Measurements from ENCODE around the gene SLC25A29.

The SLC25A29 gene

DNA sequence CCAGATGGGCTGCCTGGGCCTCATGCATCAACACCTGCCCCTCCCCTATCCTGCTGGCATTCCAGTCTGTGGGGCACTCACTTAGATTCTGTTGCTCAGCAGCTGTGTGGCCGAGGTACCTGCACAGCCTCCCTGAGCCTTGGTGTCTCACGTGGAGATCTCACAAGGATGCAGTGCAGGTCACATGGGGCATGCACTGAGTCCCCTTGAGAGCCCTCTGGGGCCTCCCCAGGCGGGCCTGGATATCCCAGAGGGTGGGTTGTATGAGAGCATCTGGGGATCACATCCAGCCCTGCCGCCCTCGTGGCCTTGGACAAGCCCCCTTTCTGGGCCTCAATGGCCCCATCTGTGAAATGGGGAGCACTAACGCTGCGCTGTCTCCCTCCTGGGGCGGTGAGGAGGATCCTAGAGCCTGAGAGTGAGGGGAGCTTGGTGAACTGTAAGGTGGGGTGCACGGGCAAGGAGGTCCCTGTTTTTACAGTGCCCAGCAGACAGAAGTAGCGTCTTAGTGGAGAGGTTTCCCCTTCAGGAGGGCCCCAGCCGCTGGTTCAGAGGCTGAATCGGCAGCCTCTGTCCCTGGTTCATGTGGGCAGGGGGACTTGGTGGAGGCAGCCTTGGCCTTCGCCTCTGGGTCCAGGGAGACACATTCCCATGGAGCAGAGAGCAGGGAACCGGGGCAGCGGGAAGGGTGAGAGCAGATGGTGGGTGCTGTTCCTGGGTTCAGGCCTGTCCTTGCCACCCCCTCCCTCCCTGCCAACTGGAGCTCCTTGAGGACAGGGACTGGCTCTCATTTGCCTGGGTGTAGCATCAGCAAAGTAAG lies 16.1 kb upstream of the SLC25A29 start:
- Histone ChIP-seq H3K9me3 (ENCODE audit: control insufficient read depth, low read length) (no peaks in the 10 kb centered on the region), H3K4me3 (ENCODE audit: insufficient read depth, low read depth, low read length) (no peak overlapping the region), H3K36me3 (ENCODE audit: control insufficient read depth, insufficient read depth, low read length) (no peaks in the 10 kb centered on the region), H3K4me1 (ENCODE audit: control insufficient read depth, insufficient read depth, low read length) (no peaks in the 10 kb centered on the region), H3K27me3 (ENCODE audit: control insufficient read depth, insufficient read depth, low read length, poor library complexity, severe bottlenecking) (no peaks in the 10 kb centered on the region), H3K27ac (ENCODE audit: insufficient read depth, low read depth, low read length, poor library complexity, severe bottlenecking) (no peak overlapping the region)
- WGBS, 2 experiments, result 91% methylated on average over 15 of the region's 15 CpGs

DNA sequence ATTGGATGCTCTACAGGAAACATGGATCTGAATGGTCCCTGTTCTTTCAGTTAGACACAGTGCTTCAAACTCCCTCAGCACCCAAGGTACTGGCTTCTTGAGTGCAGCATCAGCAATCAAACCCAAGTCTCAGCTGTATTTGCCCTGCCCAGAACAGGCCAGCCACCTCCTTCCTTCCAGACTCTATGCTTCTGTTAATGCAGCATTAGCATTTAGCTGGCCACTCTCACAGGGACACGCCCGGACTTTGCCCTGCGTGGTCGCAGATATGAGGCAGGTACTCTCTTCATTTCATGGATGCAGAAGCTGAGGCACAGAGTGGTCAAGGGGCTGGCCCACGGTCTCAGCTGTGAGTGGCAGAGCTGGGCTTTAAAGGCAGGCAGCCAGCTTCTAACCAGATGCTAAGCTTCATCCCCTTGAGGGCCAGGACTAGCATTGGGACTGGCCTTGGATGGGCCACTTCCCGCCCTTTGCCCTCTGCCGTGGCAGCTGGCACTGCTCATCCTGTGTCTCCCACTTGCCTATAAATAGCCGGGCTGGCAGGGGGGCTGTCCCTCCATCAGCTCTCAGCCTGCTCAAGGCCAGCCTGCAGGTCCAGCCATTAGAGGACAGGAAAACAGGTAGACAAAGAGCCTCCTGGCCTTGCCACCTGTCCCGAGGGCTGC lies 15.4 kb upstream of the SLC25A29 start:
- Histone ChIP-seq H3K27ac (ENCODE audit: insufficient read depth, low read depth, low read length, poor library complexity, severe bottlenecking) (no peak overlapping the region), H3K36me3 (ENCODE audit: control insufficient read depth, insufficient read depth, low read length) (no peaks in the 10 kb centered on the region), H3K4me1 (ENCODE audit: control insufficient read depth, insufficient read depth, low read length) (no peaks in the 10 kb centered on the region), H3K4me3 (ENCODE audit: insufficient read depth, low read depth, low read length) (no peak overlapping the region), H3K27me3 (ENCODE audit: control insufficient read depth, insufficient read depth, low read length, poor library complexity, severe bottlenecking) (no peaks in the 10 kb centered on the region), H3K9me3 (ENCODE audit: control insufficient read depth, low read length) (no peaks in the 10 kb centered on the region)
- WGBS, 2 experiments, result 88 to 89% methylated on average over 9 of the region's 9 CpGs

DNA sequence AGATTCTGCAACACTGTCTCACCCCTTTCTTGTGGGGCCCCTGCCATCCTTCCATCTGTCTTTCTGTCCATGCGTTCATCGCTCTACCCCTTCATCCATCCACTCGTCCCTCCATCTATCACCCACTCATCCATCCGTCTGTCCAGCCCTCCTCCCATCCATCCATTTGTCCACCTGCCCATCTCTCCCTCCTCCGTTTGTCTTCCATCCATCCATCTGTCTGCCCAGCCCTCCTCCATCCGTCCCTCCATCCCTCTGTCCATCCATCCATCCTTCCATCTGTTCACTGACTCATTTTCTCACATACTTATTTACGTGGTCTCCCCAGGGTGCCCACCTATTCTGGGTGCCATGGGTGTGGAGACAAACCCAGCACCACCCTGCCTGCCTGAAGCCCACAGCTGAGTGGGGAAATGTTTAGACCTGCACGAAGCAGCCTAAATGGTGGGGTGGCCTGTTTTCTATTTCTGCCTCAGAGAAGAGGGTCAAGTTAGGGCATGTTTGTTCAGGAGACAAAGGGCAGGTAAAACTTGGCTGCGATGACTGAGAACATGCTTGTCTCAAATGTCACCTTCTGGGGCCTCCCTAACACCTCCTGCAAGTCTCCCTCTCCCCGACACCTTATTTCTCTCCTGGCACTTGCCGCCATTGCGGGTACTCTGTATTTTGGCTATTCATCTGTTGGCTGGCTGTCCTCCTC lies 14.1 kb upstream of the SLC25A29 start:
- Histone ChIP-seq H3K27me3 (ENCODE audit: control insufficient read depth, insufficient read depth, low read length, poor library complexity, severe bottlenecking) (no peaks in the 10 kb centered on the region), H3K9me3 (ENCODE audit: control insufficient read depth, low read length) (no peaks in the 10 kb centered on the region), H3K27ac (ENCODE audit: insufficient read depth, low read depth, low read length, poor library complexity, severe bottlenecking) (no peak overlapping the region), H3K4me1 (ENCODE audit: control insufficient read depth, insufficient read depth, low read length) (no peaks in the 10 kb centered on the region), H3K36me3 (ENCODE audit: control insufficient read depth, insufficient read depth, low read length) (no peaks in the 10 kb centered on the region), H3K4me3 (ENCODE audit: insufficient read depth, low read depth, low read length) (no peak overlapping the region)
- WGBS, 2 experiments, result 94% methylated on average over 12 of the region's 12 CpGs

DNA sequence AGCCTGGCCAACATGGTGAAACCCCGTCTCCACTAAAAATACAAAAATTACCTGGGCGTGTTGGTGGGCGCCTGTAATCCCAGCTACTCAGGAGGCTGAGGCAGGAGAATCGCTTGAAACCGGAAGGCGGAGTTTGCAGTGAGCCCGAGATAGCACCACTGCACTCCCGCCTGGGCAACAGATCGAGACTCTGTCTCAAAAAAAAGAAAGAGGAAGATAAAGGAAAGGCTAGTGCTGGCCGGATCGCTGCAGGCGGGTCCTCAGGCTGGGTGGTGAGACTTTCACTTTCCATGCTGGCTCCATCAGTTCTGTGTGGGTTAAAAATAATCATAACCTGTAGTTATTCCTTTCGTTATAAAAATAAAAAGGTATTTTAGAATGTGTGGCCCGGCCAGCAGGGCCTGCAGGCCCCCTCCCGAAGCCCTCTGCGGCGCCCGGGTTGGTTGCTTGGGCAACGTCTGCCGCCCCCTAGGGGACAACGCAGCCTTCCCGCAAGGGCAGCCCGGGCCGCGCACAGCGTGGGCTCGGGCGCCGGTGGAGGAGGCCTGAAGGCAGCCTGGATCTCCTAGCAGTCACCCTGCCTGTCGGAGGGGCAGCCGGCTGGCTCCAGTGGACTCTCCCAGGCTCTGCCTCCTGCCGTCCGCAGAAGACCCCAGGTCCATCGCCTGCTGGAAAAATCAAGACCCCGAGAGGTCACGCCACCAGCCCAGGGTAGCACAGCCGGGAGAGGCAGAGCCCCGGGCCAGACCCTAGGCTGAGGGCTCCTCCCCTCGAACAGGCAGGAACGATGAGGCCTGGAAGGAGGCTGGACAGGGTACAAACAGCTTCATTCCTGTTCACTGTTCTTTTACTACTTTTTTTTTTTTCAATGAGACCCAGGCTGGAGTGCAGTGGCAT lies 11.9 kb upstream of the SLC25A29 start:
- Histone ChIP-seq H3K9me3 (ENCODE audit: control insufficient read depth, low read length) (no peaks in the 10 kb centered on the region), H3K27ac (ENCODE audit: insufficient read depth, low read depth, low read length, poor library complexity, severe bottlenecking) (no peak overlapping the region), H3K36me3 (ENCODE audit: control insufficient read depth, insufficient read depth, low read length) (no peaks in the 10 kb centered on the region), H3K4me3 (ENCODE audit: insufficient read depth, low read depth, low read length) (no peak overlapping the region), H3K4me1 (ENCODE audit: control insufficient read depth, insufficient read depth, low read length) (no peaks in the 10 kb centered on the region), H3K27me3 (ENCODE audit: control insufficient read depth, insufficient read depth, low read length, poor library complexity, severe bottlenecking) (no peaks in the 10 kb centered on the region)
- 50% methylated on average over 40 of the region's 40 CpGs for WGBS, 2 experiments

DNA sequence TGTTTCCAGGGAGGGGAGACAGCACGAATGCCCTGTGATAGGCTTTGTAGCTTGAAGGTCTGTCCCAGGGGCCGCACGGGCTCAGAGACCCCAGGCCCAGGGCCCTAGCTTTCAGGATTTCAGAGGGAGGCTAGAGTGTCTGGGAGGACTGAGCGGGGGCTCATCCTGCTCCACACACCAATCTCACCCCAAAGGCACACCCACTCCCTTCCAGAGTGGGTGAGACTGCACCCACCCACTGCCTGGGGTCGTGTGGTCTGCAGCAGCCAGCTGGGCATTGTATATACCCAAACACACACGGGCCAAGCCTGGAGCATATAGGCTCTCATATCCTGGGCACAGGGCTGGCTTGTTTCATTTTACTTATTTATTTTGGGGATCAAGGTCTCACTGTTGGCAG lies 11.1 kb upstream of the SLC25A29 start:
- 95 to 96% methylated on average over 6 of the region's 6 CpGs for WGBS, 2 experiments
- Histone ChIP-seq H3K36me3 (ENCODE audit: control insufficient read depth, insufficient read depth, low read length) (no peaks in the 10 kb centered on the region), H3K4me1 (ENCODE audit: control insufficient read depth, insufficient read depth, low read length) (no peaks in the 10 kb centered on the region), H3K27me3 (ENCODE audit: control insufficient read depth, insufficient read depth, low read length, poor library complexity, severe bottlenecking) (no peaks in the 10 kb centered on the region), H3K4me3 (ENCODE audit: insufficient read depth, low read depth, low read length) (no peak overlapping the region), H3K27ac (ENCODE audit: insufficient read depth, low read depth, low read length, poor library complexity, severe bottlenecking) (no peak overlapping the region), H3K9me3 (ENCODE audit: control insufficient read depth, low read length) (no peaks in the 10 kb centered on the region)

DNA sequence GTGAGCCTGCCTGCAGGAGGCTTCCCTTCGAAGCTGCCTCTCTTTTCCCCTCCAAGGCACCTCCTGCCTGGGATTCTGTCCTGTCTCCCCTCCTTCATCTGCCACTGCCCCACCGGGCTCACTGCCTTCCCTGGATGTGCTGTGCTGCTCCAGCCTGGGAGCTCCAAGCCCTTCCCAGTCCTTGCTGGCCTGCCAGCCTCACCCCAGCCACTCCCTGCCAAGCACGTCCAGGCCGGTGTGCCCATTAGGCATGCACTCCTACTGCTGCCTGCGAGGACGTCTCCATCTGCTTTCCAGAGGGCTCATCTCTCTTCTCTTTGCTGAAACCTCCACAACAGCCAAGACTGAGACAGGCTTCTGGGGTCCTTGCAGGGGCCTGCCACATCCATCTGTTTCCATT lies 8.5 kb upstream of the SLC25A29 start:
- Histone ChIP-seq H3K36me3 (ENCODE audit: control insufficient read depth, insufficient read depth, low read length) (no peaks in the 10 kb centered on the region), H3K27me3 (ENCODE audit: control insufficient read depth, insufficient read depth, low read length, poor library complexity, severe bottlenecking) (no peaks in the 10 kb centered on the region), H3K27ac (ENCODE audit: insufficient read depth, low read depth, low read length, poor library complexity, severe bottlenecking) (no peak overlapping the region), H3K9me3 (ENCODE audit: control insufficient read depth, low read length) (no peaks in the 10 kb centered on the region), H3K4me3 (ENCODE audit: insufficient read depth, low read depth, low read length) (no peak overlapping the region), H3K4me1 (ENCODE audit: control insufficient read depth, insufficient read depth, low read length) (peaks cover 5% of the 10 kb centered on the region)
- WGBS, 2 experiments, result 93 to 95% methylated on average over 6 of the region's 6 CpGs

DNA sequence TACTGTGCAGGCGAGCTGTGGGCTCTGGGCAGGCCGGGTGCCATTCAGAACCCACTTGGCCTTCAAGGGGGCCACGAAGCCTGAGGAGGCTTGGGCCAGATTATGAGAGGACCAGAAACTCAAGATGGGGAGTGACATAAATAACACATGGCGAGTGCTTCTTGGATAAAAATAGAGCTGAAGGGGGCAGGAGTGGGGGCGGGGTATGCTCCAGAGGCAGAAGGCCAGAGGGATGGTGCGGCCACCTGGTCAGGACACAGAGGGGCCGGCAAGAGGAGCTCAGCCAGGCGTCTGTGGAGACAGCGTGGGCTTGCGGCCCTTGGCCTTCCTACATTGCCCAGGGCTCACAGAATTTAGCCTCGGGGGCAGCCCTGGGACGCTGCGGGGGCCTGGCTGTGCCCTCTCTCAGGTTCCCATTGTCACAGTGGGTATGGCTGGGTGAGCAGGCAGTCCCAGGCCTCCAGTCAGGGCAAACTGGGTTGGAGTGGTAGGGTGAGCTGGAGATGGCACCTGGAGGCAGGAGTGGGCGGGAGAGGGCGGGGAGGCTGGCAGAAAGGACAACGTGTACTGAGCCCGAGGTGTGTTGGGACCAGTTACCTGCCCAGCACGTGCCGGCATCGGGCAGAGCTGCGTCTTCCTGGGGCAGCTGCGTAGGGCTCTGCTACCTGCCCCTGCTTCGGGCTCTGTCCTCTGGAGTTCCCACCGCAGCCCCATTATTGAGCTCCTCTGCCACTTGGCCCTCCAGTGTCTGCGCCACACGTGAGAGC lies 7.4 kb upstream of the SLC25A29 start:
- H3K4me3 ChIP-seq (ENCODE audit: insufficient read depth, low read depth, low read length), result no peak overlapping the region
- H3K9me3 ChIP-seq (ENCODE audit: control insufficient read depth, low read length), result no peaks in the 10 kb centered on the region
- no peaks in the 10 kb centered on the region for H3K36me3 ChIP-seq (ENCODE audit: control insufficient read depth, insufficient read depth, low read length)
- H3K27ac ChIP-seq (ENCODE audit: insufficient read depth, low read depth, low read length, poor library complexity, severe bottlenecking), result no peak overlapping the region
- peaks cover 16% of the 10 kb centered on the region for H3K4me1 ChIP-seq (ENCODE audit: control insufficient read depth, insufficient read depth, low read length)
- H3K27me3 ChIP-seq (ENCODE audit: control insufficient read depth, insufficient read depth, low read length, poor library complexity, severe bottlenecking), result no peaks in the 10 kb centered on the region
- WGBS, 2 experiments, result 91 to 92% methylated on average over 26 of the region's 26 CpGs

DNA sequence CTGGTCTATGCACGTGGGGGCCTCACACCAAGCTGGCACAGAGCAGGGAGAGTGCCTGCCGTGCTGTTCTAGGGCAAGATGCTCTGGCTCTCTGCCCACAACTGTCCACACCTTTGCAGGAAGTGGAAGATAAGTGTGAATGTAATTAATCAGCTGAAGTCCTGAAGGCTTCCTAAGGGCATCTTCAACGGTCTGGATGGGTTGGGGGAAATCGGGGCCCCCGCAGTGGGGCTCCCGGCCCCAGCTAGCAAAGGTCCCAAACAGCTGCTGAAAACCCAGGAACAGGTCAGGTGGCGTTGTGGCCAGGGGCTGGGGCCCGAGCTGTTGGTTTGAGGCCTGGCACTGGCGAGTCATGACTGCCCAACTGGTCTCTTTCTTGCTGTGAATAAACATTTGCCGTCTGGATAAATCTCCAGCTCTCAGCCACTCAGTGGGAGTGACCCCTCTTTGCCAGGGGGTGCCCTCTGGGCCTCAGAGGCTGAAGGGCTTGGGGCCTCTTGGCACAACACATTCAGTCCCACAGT lies 6.7 kb upstream of the SLC25A29 start:
- Histone ChIP-seq H3K4me3 (ENCODE audit: insufficient read depth, low read depth, low read length) (no peak overlapping the region), H3K9me3 (ENCODE audit: control insufficient read depth, low read length) (no peaks in the 10 kb centered on the region), H3K27ac (ENCODE audit: insufficient read depth, low read depth, low read length, poor library complexity, severe bottlenecking) (no peak overlapping the region), H3K36me3 (ENCODE audit: control insufficient read depth, insufficient read depth, low read length) (no peaks in the 10 kb centered on the region), H3K4me1 (ENCODE audit: control insufficient read depth, insufficient read depth, low read length) (peaks cover 18% of the 10 kb centered on the region), H3K27me3 (ENCODE audit: control insufficient read depth, insufficient read depth, low read length, poor library complexity, severe bottlenecking) (no peaks in the 10 kb centered on the region)
- 87 to 88% methylated on average over 10 of the region's 10 CpGs for WGBS, 2 experiments

Measured in ectodermal cell (in vitro differentiated cells).